ENCODE results near the gene SDHAF1.

DNA sequence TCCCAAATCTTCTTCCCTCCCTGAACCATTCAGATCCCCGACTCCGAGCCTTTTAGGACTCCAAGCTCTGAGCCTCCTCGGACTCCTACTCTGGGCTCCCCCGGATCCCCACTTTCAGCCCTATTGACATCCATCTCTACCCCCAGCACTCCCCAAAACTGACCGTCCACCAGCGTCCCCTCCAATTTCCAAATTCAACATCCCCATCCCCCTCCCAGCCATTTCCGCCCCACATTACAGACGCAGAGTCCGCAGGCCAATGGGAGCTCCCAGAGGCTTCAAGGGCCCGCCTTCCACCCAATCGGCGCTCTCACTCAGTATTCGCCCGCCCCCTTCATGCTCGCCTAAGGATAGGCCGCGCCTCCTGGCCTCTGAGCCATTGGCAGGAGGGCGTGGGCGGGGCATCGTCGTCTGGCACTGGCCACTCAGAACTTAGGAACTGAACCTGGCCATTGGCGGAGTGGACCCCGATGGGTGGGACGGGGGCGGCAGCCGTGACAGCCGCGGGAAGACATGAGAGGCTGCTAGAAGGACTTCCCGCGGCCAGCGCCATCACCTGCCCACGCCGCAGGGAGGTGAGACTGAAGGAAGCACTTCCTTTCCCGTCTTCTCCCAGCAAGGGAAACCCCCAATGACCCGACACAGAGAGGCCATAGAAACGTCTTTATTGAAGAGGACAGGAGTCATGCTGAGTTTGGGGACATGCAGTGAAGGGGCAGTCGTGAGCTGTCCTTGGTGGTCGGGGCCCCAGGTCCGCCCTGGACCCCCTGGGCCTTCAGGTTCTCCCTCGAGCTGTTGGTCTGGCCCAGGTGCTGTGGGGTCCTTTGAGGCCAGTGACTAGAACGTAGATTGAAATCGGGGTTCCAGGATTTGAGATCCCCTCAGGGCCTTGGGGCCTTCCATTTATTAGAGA is 19.3 kb downstream of the SDHAF1 start, which contains the start of gene ALKBH6:
- TF ChIP-seq RAD21 (conservative IDR thresholded peaks at IDR 0.05) (no peak), POLR2AphosphoS5 (IDR thresholded peaks at IDR 0.05) (peak; percentile 66), EP300 (conservative IDR thresholded peaks at IDR 0.05; ENCODE audit: poor library complexity, severe bottlenecking) (no peak), EZH2 (IDR thresholded peaks at IDR 0.05; ENCODE audit: borderline replicate concordance, insufficient read depth, low read length, poor library complexity, severe bottlenecking) (no peak)
- TF ChIP-seq, protein P1, sequence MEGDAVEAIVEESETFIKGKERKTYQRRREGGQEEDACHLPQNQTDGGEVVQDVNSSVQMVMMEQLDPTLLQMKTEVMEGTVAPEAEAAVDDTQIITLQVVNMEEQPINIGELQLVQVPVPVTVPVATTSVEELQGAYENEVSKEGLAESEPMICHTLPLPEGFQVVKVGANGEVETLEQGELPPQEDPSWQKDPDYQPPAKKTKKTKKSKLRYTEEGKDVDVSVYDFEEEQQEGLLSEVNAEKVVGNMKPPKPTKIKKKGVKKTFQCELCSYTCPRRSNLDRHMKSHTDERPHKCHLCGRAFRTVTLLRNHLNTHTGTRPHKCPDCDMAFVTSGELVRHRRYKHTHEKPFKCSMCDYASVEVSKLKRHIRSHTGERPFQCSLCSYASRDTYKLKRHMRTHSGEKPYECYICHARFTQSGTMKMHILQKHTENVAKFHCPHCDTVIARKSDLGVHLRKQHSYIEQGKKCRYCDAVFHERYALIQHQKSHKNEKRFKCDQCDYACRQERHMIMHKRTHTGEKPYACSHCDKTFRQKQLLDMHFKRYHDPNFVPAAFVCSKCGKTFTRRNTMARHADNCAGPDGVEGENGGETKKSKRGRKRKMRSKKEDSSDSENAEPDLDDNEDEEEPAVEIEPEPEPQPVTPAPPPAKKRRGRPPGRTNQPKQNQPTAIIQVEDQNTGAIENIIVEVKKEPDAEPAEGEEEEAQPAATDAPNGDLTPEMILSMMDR (IDR thresholded peaks at IDR 0.05; ENCODE audit: poor library complexity, severe bottlenecking), result no peak
- TF ChIP-seq, protein P2, sequence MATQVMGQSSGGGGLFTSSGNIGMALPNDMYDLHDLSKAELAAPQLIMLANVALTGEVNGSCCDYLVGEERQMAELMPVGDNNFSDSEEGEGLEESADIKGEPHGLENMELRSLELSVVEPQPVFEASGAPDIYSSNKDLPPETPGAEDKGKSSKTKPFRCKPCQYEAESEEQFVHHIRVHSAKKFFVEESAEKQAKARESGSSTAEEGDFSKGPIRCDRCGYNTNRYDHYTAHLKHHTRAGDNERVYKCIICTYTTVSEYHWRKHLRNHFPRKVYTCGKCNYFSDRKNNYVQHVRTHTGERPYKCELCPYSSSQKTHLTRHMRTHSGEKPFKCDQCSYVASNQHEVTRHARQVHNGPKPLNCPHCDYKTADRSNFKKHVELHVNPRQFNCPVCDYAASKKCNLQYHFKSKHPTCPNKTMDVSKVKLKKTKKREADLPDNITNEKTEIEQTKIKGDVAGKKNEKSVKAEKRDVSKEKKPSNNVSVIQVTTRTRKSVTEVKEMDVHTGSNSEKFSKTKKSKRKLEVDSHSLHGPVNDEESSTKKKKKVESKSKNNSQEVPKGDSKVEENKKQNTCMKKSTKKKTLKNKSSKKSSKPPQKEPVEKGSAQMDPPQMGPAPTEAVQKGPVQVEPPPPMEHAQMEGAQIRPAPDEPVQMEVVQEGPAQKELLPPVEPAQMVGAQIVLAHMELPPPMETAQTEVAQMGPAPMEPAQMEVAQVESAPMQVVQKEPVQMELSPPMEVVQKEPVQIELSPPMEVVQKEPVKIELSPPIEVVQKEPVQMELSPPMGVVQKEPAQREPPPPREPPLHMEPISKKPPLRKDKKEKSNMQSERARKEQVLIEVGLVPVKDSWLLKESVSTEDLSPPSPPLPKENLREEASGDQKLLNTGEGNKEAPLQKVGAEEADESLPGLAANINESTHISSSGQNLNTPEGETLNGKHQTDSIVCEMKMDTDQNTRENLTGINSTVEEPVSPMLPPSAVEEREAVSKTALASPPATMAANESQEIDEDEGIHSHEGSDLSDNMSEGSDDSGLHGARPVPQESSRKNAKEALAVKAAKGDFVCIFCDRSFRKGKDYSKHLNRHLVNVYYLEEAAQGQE (IDR thresholded peaks at IDR 0.05; ENCODE audit: borderline replicate concordance), result no peak
